Measurements from ENCODE around the gene HNRNPC.

Gene HNRNPC

DNA sequence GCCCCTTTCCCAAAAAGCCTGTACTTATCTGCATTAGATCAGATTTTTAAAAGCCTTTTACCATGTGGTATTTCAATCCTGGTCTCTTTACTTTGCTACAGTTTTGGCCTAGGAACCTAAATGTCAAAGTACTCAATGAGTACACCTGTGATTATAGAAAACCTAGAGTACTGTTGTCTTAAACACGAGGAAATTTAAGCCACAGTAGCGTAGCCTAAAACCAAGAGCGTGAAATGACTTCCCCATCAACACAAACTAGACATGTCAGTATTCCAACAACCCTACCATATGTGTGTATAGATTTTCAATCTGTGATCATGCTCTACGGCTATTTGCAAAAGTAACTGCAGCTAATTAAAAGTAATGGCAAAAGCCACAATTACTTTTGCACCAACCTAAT is 60.7 kb downstream of the HNRNPC start:
- no peak for DNase-seq

GRCh38 chr14:21206753-21207684 is 62.2 kb downstream of the HNRNPC start:
- DNase-seq = no peak

GRCh38 chr14:21205678-21206581 is 63.3 kb downstream of the HNRNPC start:
- no peak for DNase-seq

DNA sequence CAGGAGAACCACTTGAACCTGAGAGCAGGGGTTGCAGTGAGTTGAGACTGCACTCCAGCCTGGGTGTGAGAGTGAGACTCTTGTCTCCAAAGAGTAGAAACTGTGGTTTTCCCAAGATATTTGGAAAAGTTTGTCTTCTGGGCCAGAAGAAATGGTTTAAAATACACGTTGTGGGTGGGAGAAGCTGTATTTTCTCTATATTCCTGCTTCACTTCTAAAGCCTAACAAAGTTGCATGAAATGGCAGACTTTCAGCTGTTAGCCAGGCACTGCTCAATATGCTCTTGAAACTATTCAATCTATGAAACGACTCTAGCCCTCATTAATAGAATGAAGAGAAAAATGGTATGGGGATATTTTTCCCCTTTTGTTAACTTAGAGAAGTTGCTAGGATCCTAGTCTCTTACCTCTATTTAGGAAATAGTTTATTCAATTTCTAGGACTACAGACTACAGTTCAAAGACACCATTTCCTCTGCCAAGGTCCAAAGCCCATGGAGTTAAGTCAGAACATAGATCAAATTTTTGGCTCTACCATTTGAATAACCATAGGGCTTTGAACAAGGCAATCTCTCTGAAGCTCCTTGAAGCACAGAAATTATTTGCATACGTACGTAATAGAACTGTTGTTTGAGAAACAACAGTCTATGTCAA is 64.1 kb downstream of the HNRNPC start:
- DNase-seq = no peak

GRCh38 chr14:21204167-21205025 is 64.8 kb downstream of the HNRNPC start:
- no peak for DNase-seq

DNA sequence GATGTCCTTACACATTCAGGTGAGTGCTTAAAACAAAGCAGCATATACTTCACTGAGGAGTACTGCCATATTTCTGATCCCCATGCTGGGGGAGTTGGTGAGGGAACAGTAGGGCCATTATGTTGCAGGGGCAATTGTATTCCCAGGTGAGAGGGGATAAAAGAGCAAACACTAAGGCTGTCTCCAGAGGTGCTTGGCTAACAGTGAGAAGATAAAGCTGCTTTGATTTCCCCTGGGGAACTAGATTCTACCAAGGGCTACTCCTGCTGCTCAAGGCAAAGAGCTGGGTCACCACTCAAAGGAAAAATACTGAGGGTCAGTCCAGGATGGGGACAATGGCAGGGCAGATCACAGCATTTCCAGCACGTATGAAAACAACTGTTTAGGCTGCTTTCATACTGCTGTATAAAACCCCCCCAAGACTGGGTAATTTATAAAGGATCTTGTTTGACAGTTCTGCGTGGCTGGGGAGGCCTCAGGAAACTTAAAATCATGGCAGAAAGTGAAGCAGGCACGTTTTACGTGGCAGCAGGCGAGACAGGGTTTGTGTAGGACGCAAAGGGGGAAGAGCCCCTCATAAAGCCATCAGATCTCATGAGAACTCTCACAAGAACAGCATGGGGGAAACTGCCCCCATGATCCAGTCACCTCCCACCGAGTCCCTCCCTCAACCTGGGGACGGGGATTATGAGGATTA is 65.6 kb downstream of the HNRNPC start:
- DNase-seq = no peak

- no peak for DNase-seq
These were observed 66.5 kb downstream of the HNRNPC start for GRCh38 chr14:21202463-21203358.

GRCh38 chr14:21201732-21202462 is 67.3 kb downstream of the HNRNPC start:
- DNase-seq = no peak

- DNase-seq = no peak
These were observed 68.3 kb downstream of the HNRNPC start for GRCh38 chr14:21200752-21201461.

DNA sequence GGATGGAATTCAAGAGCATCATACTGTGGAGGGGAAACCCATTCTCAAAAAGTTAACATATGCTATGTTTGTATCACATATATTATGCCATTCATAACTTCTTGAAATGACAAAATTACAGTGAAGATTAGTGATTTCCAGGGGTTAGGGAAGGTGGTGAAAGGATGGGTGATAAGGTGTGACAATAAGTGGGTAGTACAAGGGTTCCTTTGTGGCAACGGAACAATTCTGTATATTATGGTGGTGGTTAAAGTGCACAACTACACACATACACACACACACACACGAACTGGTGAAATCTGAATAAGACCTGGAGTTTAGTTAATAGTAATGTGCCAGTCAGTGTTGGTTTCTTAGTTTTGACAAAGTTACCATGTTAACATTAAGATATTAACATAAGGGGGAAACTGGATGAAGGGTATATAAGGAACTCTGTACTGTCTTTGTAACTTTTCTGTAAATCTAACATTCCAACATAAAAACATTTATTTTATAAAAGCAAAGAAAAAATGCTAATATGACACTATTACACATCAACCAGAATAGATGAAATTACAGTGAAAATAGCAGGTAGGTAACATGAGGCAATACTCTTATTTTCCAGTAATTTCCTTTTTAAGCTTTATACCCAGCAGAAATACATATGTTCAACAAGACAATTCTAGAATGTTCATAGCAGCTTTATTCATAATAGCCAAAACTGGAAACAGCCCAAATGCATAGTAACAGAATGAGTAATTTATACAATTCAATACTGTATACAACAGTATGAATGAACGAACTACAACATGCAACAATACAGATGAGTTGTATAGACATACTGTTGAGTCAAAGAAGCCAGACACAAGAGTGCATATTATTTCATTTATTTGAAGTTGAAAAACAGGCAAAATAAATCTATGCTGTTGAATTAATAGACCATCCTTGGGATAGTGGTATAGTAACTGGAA is 69.4 kb downstream of the HNRNPC start:
- no peak for DNase-seq

- DNase-seq = no peak
These were observed 71.6 kb downstream of the HNRNPC start for GRCh38 chr14:21197418-21198205.

GRCh38 chr14:21194597-21194996 is 74.6 kb downstream of the HNRNPC start:
- no peak for DNase-seq

DNA sequence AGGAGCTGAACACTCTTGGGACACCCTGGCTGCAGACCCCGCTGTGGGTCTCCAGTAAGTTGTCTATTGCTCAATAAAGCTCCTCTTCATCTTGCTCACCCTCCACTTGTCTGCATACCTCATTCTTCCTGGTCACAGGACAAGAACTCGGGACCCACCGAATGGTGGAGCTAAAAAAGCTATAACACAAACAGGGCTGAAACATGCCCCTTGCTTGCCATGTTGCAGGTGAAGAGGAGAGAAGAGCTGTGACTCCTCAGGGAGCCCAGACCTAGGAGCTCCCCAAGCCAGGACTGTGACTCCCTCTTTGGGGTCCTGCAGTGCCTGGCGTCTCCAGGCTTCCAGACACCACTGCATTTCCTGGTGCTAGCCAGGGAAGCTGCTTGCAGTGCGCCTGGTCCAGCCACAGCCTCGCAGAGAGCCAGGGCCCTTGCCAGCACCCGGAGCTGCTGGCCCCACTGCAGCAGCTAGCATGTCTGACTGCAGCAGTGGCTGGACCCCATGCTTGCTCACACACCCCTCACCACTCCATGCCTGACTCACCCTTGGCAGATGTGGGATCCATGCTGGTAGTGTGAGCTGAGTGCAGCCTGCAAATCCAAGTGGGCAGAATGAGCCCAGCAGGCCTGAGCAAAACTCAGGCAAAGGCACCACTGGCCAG is 76.2 kb downstream of the HNRNPC start:
- no peak for DNase-seq

DNA sequence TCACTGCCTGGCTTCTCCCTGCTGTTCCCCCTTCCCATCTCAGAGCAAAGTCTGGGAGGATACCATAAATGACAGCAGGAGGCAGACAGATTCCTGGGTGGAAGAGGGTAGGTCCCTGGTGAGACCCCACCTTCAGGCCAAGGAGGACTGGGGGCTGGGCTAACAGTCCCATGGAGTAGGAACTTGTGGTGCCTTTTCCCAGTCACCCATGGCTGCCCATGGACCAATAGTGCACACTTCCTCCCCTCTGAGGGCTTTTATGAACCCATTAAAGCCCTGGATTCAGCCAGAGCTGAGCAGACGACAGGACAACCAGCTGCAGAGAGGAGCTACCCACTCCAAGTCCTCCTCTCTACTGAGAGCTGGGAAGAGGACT is 76.8 kb downstream of the HNRNPC start:
- DNase-seq = no peak

- DNase-seq = no peak
These were observed 77.3 kb downstream of the HNRNPC start for GRCh38 chr14:21191809-21192446.

DNA sequence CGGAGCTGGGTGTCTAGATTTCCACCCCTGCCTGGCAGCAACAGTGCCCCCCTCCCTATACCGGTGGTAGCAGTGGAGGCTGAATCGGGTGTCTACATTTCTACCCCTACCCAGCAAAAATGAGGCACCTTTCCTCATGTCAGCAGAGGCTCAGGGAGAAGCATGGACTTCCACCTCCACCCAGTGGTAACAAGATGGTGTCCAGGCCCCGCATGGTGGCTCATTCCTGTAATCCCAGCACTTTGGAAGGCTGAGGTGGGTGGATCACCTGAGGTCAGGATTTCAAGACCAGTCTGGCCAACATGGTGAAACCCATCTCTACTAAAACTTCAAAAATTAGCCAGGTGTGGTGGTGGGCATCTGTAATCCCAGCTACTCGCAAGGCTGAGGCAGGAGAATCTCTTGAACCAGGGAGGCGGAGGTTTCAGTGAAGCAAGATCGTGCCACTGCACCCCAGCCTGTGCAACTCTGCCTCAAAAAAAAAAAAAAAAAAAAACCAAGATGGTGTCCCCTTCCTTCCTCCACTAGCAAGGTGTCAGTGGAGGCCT is 77.9 kb downstream of the HNRNPC start:
- DNase-seq = no peak
